NOMO-1 treated with DMSO at 0.1 percent for 48 hours (cell line): ENCODE data around the gene KHDRBS2.
A peak's percentile ranks its signal among the peaks of the same experiment; 100 is the strongest.

ENCODE experiments used
- DNase-seq: peaks from one replicate; lab custom pipeline; 2025; ENCODE audit not compliant: unreplicated experiment; lab: John Stamatoyannopoulos, UW

The KHDRBS2 gene

DNA sequence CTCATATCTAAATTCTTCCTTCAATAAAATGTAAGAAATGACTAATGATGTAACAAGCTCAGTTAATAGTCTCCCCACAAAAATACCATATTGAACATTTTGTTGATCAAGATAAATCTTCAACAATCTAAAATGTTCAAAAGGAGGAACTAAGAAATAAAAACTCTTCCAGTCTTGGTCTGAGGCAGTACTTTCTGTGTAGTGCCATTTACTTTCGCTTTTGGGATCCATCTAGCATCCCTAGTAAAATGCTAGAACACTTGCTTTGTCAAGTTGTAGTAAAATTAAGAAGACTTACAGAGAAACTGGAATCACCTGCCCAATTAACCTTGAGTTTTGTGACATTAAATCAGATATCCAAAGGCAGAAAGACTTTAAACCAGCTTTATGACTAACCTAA, 246.4 kb downstream of the KHDRBS2 start:
- no peak for DNase-seq

GRCh38 chr6:62037445-62037844, 248.6 kb downstream of the KHDRBS2 start:
- DNase-seq: no peak

DNA sequence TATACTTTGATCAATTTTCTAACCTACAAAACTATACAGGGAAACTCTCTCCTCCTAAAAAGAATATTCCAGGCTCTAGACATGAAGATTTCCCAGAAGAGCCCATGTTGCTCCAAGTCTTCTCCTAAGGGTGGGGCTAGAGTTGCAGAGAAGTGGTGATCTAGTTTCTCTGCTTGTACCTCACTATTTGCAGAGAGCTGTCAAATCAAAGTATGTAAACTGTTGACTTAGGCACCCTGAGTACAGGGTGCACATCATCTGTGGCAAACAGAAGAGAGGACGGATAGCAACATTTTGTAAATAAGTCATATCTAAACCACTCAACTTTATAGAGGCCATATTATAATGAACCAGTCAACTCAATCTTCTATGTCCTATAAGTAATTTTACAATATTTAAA, 250.1 kb downstream of the KHDRBS2 start:
- no peak for DNase-seq

GRCh38 chr6:62013719-62014118, 272.3 kb downstream of the KHDRBS2 start:
- DNase-seq: no peak

DNA sequence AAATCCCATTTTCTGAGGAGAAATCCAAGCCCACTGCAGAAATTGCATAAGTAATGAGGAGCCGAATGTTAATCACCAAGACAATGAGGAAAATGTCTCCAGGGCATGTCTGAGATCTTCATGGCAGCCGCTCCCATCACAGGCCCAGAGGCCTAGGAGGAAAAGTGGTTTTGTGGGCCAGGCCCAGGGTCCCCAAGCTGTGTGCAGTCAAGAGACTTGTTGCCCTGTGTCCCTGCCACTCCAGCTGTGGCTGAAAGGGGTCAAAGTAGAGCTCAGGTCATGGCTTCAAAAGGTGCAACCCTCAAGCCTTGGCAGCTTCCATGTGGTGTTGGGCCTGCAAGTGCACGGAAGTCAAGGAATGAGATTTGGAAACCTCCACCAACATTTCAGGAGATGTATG, 276.6 kb downstream of the KHDRBS2 start:
- DNase-seq: no peak

GRCh38 chr6:61989616-61990015, 296.4 kb downstream of the KHDRBS2 start:
- no peak for DNase-seq

DNA sequence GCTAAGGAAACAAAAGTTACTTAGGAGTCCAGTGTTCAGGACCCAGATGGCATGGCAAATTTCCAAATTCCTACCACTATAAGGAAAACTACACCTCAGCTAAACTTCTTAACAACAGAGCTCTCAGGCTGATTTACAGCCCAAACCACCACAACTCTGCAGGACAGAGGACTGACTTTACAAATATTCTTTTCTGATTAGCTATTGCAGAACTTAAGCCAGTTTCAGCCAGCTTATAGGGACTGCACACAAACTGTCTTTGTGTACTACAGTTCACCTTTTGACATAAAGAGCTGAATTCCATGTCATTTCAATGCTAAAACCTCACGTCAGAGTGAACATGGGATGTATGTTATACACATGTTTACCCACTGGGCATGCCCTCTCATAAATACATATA, 305.4 kb downstream of the KHDRBS2 start:
- DNase-seq: no peak

DNA sequence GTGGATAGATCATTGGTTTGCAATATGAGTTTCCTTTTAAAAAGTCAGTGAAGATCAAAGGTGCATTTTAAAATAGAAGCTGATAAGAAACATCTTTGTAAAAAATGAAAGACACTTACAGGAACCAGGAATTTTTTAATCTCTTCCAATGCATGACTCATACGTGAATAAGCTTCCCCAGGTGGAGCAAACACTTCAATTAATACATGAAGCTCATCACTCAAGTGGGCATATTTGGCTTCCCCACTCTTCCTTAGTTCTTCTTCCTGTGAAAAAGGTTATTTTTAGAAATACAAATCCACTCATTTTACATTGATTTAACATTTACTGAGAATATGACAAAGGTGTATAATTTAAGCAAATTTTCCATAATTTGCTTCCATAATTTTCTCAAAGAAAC, 308.1 kb downstream of the KHDRBS2 start:
- DNase-seq: no peak

GRCh38 chr6:61977099-61977498, 308.9 kb downstream of the KHDRBS2 start:
- no peak for DNase-seq

DNA sequence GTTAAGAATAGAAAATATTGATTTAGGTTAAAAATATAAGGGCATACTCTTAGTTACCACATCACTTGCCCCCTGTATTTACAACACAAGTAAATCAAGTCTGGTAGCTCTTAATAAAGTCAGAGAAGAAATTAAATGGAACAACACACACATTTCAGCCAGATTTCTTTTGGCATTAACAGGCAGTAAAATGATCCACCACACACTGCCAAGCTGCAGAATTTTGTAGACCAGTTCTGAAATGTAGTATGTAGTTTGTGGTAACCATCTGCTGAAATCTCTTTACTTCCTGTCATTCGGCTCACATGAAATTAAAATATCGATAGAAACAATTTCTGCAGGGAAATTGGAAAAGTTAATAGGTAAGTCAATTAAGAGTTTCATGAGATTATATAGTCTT, 326.8 kb downstream of the KHDRBS2 start:
- no peak for DNase-seq

GRCh38 chr6:61953851-61954250, 332.2 kb downstream of the KHDRBS2 start:
- DNase-seq: no peak

DNA sequence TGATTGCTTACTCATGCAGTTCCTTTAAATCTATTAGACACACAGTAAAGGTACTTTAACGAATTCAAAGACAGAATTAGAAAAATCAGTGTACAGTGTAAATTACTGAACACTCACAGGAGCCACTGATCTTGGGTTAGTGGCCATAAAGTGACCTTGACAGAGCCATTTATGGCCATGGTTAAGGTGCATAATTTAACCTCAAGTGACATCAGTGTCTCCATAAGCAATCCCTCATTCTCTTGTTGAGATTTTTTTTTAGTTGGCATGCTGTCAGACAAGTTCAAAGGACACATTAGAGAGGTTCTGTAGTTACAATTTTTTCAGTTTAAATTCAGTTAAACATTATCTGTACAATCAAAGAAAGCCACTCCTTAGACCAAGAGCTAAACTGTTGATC, 334.4 kb downstream of the KHDRBS2 start:
- no peak for DNase-seq

DNA sequence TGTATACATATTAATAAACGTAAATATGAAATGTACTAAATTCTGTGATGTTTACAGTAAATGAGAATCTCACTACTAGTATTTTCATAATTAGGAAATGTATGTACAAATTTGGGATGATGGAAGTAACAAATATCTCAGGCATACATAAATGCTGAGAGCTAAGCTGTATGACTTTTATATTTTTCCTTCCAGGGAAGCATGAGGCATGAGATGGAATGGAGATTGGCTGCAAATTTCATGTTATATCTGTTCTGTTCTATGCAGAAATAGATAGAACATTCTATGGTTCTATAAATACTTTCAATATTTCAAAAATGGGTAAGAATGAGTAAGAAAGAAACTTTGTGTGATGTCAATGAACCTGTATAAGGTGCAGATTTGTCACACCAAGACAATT, 335.2 kb downstream of the KHDRBS2 start:
- DNase-seq: no peak

- DNase-seq: no peak
Measured at GRCh38 chr6:61949971-61950370, 336.1 kb downstream of the KHDRBS2 start.

DNA sequence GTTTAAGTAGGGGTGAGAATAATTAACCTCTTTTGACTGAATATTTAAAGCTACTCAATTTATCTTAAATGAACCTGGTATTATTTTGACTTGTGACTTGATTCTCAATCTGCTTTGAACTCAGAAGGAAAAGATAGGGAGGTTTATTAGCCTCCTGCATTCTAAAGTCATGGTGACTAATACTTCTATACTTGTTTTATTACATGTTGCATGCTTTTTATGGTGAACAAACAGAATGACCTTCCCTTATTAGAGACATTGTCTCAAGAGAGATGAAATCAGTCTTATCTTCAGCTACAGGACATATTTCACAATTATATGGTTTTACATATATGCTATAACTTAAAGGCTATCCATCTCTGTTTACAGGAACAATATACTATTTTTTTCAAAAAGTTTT, 336.9 kb downstream of the KHDRBS2 start:
- no peak for DNase-seq

GRCh38 chr6:61947311-61947947, 338.6 kb downstream of the KHDRBS2 start:
- no peak for DNase-seq

GRCh38 chr6:61940919-61941318, 345.1 kb downstream of the KHDRBS2 start:
- DNase-seq: no peak

GRCh38 chr6:61935242-61935846, 350.7 kb downstream of the KHDRBS2 start:
- no peak for DNase-seq

- no peak for DNase-seq
Measured at GRCh38 chr6:61909486-61909885, 376.5 kb downstream of the KHDRBS2 start.

DNA sequence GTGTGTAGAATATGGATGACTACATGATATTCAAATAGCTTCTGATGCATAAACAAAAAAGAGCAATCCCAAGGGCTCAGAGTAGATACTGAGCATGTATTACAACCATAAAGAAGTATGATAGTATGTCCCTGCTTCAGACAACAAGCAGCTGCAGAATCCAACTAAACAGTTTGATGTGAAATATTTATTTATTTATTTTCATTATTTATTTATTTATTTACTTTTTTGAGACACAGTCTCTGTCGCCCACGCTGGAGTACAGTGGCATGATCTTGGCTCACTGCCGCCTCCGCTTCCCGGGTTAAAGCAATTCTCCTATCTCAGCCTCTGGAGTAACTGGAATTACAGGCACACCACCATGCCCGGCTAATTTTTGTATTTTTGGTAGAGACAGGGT, 384.3 kb downstream of the KHDRBS2 start:
- no peak for DNase-seq

DNA sequence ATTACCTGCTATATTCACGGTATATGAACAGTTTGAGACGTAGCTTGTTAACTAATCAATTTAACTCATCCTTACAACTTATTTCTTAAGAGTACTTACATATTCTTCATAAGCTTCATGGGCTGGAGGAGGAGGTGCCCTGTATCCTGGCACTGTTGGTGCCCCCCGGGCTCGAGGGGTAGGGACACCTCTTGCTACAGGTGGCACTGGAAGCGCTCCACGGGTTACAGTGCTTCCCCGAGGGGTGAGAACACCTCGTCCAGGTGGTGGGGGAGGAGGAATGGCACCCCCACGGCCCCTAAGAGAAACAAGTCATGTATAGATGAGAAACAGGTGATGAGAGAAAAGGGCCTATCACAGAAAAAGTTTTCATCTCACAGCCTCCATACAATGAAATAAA, 391.5 kb downstream of the KHDRBS2 start:
- DNase-seq: no peak

GRCh38 chr6:61887423-61887822, 398.6 kb downstream of the KHDRBS2 start:
- DNase-seq: no peak

DNA sequence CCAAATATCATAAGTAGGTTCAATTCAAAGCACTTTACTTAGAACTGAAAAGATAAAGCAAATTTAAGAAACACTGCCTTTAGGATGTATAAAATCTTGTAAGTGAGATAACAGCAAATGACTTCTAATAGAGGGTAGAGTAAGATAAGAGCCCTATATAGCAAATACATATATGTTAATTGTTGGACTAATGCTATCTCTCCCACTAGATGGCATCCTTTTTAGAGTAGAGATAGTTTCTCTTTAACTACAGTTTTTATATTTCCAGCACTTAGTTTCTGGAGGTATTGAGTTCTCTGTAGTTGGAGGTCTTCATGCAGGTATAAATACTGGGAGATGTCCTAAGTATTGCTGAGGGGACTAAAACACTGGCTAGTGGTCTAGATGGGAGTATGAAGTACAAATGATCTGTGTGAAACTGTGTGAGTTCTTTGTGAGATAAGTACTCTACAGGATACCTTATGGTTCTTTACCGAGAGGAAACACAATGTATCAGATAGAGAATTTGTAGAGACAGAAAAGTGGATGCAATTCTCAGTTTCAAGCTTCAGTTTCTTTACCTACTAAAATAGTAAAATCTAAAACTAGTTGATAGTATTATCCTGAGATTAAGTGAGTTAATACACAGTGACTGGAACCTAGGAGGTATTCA, 399.3 kb downstream of the KHDRBS2 start:
- DNase-seq: peak; percentile 2
